C4-2B (cell line): Measurements from ENCODE around the gene SMARCD2.
"Not testable (repeated sequence)": the region's sequence is repeated elsewhere in the genome, so short reads cannot be mapped to it uniquely, and the experiment has no call there.

Experiments
- H3K27ac ChIP-seq: fragments of 450-650 bp; 2 replicates; pipeline ENCODE4 v1.5.1; 2017
- ZFX ChIP-seq: fragments of 450-650 bp; IDR thresholded peaks from 2 replicates; pipeline ENCODE4 v1.6.1; 2017
- TF ChIP-seq, protein P1 (sequence below): fragments of 450-650 bp; conservative IDR thresholded peaks from 2 replicates; pipeline ENCODE4 v1.5.1; 2017; ENCODE audit warnings: mild to moderate bottlenecking

The SMARCD2 gene

GRCh38 chr17:63842540-63843386, at the start of gene SMARCD2:
TSS of gene SMARCD2 (minus strand) at chr17:63842685. CDS start at chr17:63842674, 11 bp downstream.
- H3K27ac ChIP-seq, result peak within 1 kb of the TSS; percentile 100
- TF ChIP-seq ZFX, result peak; percentile 85
- TF ChIP-seq, protein P1, sequence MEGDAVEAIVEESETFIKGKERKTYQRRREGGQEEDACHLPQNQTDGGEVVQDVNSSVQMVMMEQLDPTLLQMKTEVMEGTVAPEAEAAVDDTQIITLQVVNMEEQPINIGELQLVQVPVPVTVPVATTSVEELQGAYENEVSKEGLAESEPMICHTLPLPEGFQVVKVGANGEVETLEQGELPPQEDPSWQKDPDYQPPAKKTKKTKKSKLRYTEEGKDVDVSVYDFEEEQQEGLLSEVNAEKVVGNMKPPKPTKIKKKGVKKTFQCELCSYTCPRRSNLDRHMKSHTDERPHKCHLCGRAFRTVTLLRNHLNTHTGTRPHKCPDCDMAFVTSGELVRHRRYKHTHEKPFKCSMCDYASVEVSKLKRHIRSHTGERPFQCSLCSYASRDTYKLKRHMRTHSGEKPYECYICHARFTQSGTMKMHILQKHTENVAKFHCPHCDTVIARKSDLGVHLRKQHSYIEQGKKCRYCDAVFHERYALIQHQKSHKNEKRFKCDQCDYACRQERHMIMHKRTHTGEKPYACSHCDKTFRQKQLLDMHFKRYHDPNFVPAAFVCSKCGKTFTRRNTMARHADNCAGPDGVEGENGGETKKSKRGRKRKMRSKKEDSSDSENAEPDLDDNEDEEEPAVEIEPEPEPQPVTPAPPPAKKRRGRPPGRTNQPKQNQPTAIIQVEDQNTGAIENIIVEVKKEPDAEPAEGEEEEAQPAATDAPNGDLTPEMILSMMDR, result no peak

- TF ChIP-seq, protein P1, result peak; percentile 79
- H3K27ac ChIP-seq, result not testable (repeated sequence)
Observed at GRCh38 chr17:63889026-63889848, 46.8 kb upstream of the SMARCD2 start.

DNA sequence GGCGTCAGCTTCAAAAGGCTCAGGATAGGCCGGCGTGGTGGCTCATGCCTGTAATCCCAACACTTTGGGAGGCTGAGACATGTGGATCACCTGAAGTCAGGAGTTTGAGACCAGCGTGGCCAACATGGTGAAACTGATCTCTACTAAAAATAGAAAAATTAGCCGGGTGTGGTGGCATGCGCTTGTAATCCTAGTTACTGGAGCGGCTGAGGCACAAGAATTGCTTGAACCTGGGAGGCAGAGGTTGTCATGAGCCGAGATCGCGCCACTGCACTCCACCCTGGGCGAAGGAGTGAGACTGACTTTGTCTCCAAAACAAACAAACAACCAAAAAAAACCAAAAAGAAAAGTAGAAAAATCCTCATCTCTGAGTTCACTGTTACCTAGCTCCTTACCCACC, 42.6 kb upstream of the SMARCD2 start:
- not testable (repeated sequence) for H3K27ac ChIP-seq

DNA sequence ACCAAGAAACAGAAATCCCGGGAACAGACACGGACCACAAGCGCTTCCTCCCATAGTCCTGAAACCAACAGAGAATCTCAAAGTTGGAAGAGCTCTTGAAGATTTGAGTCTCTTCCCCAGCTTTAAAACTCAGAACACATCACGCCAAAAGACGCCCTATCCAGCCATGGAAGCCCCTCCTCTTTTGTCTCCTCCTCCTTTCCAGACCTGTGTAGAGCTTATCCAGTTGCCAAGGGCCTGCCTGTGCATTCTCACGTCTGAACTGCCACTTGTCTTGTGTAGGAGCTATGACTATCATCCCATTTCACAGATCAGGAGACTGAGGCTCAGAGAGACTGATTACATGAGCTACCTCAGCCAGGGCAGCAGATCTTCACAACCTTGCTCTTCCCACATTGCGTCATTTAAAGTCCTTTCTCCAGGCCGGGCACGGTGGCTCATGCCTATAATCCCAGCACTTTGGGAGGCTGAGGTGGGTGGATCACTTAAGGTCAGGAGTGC, 40.2 kb upstream of the SMARCD2 start:
- not testable (repeated sequence) for H3K27ac ChIP-seq

- TF ChIP-seq, protein P1, result peak; percentile 60
- no peak for TF ChIP-seq ZFX
Observed at GRCh38 chr17:63881935-63882601, 39.6 kb upstream of the SMARCD2 start, which contains the start of gene GH2. TSS of gene GH2 (minus strand) at chr17:63881944. CDS start at chr17:63881801, 143 bp downstream.

GRCh38 chr17:63881337-63881736, 38.9 kb upstream of the SMARCD2 start:
- not testable (repeated sequence) for H3K27ac ChIP-seq

More at GRCh38 chr17:63881935-63882601, 39.6 kb upstream of the SMARCD2 start, which contains the start of gene GH2:
- no peak within 1 kb of the TSS for H3K27ac ChIP-seq

DNA sequence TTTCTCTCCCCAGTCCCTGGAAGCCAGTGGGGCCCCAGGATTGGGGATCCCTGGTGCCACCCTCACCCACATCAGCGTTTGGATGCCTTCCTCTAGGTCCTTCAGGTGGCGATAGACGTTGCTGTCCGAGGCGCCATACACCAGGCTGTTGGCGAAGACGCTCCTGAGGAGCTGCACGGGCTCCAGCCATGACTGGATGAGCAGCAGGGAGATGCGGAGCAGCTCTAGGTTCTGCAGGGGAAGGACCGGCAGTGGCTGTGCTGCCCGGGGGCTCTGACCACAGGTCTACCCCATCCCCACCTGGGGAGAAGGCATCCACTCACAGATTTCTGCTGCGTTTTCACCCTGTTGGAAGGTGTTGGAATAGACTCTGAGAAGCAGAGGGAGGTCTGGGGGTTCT, 38.2 kb upstream of the SMARCD2 start:
- TF ChIP-seq, protein P1, result no peak
- no peak for TF ChIP-seq ZFX
- H3K27ac ChIP-seq, result no peak overlapping the region

DNA sequence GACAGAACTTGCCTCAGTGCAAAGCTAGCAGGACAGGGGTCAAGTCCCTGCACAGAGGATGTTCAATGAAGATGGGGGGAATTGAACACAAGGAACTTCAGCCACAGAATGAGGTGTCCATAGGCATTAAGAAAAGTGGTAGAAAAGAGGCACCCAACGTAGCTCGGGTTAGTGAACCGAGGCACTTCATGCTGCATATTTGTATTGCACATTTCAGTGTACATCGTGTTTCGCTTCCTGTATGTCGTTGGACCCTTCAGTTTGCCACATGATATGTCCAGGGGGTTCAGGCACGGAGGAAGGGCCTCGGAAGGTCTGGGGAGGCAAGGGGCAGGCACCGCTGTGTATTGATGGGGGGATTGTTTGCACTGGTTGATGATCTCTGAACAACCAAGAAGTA, 35.9 kb upstream of the SMARCD2 start:
- H3K27ac ChIP-seq, result not testable (repeated sequence)

DNA sequence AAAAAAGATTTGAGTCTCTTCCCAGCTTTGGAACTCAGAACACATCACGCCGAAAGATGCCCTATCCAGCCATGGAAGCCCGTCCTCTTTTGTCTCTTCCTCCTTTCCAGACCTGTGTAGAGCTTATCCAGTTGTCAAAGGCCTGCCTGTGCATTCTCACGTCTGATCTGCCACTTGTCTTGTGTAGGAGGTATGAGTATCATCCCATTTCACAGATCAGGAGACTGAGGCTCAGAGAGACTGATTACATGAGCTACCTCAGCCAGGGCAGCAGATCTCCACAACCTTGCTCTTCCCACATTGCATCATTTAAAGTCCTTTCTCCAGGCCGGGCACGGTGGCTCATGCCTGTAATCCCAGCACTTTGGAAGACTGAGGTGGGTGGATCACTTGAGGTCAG, 32.2 kb upstream of the SMARCD2 start:
- H3K27ac ChIP-seq, result not testable (repeated sequence)
